Bladder microvascular endothelial cell (primary cell): ENCODE data around the gene TSG101. TPM values are rescaled to one million over a fixed set of nuclear protein-coding genes. Genes with fewer than 3 reads are reported as not detected.

ENCODE experiments used
- total RNA-seq: library from RNA; depleted of rRNA; stranded (reverse); fragments of >200 nt; gene quantifications from 2 replicates; pipeline ENCODE4 v1.2.3, GENCODE V29; 2014

The TSG101 gene
- 32.4 and 51.9 TPM in 2 replicates for total RNA-seq

GRCh38 chr11:18526521-18527296 lies at the start of gene TSG101:
TSS of gene TSG101 (minus strand) at chr11:18526942. CDS start at chr11:18526816, 126 bp downstream.

DNA sequence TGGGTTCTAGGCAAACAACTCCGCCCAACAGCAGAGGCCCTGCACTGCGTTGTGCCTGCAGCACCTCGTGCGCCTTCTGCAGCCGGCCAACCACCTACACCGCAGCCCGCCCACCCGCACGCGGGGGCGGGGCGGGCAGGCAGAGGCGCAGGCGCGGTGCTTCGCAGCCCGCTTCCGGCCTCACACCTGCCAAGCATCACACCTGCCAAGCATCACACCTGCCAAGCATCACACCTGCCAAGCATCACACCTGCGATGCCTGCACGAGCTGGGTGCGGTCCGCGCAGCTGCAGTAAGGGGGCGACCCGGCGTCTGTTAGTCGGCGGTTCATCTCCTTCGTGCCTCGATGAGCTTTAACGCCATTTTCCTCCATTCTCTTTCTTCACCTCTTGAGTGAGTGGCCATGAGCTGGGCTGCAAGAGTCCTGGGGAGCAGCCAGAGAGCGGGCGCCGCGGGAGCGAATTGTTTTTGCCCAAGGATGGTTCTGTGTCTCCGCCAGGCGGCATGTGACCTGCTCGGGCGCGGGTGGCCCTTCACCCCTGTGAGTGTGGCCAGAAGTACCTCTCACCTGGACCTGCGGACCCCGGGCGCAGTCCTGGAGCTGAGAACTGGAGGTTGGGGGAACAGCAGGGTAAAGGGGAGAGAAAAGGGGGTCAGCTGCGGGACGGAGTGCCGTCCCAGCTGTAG lies 70.9 kb downstream of the TSG101 start, which contains the start of gene LDHAL6A:
TSS of gene LDHAL6A (plus strand) at position 171 of the 687 bp plus-strand sequence. CDS start 825 bp downstream, outside the sequence.

Other genes with a start within 250 kb of the TSG101 start
- 17.8 and 34.0 TPM in 2 replicates for gene HPS5, start 204.8 kb downstream of the TSG101 start, total RNA-seq
- gene GTF2H1, start 204.4 kb downstream of the TSG101 start, total RNA-seq: 27.8 and 56.1 TPM in 2 replicates
- 267 and 294 TPM in 2 replicates for gene LDHA, start 132.4 kb downstream of the TSG101 start, total RNA-seq
- gene LDHC, start 114.6 kb downstream of the TSG101 start, total RNA-seq: not detected in 2 replicates
- gene LDHAL6A, start 71.1 kb downstream of the TSG101 start, total RNA-seq: not detected in 2 replicates
- 15.4 and 22.8 TPM in 2 replicates for gene UEVLD, start 61.8 kb upstream of the TSG101 start, total RNA-seq
- gene MISFA, start 72.8 kb upstream of the TSG101 start, total RNA-seq: under 0.01 and 0.82 TPM in 2 replicates
- gene SPTY2D1, start 107.4 kb upstream of the TSG101 start, total RNA-seq: 7.4 and 15.0 TPM in 2 replicates
- gene TMEM86A, start 171.8 kb upstream of the TSG101 start, total RNA-seq: 0.97 and 4.2 TPM in 2 replicates
- 0.06 TPM in 1 of 2 replicates, not detected in the other for gene IGSF22, start 199.2 kb upstream of the TSG101 start, total RNA-seq